NCI-H345 treated with DMSO at 0.1 percent for 48 hours (cell line): Measurements from ENCODE around the gene UPF1.

Experiments
- DNase-seq: peaks from one replicate; lab custom pipeline; 2025; ENCODE audit not compliant: unreplicated experiment; lab: John Stamatoyannopoulos, UW

The UPF1 gene

DNA sequence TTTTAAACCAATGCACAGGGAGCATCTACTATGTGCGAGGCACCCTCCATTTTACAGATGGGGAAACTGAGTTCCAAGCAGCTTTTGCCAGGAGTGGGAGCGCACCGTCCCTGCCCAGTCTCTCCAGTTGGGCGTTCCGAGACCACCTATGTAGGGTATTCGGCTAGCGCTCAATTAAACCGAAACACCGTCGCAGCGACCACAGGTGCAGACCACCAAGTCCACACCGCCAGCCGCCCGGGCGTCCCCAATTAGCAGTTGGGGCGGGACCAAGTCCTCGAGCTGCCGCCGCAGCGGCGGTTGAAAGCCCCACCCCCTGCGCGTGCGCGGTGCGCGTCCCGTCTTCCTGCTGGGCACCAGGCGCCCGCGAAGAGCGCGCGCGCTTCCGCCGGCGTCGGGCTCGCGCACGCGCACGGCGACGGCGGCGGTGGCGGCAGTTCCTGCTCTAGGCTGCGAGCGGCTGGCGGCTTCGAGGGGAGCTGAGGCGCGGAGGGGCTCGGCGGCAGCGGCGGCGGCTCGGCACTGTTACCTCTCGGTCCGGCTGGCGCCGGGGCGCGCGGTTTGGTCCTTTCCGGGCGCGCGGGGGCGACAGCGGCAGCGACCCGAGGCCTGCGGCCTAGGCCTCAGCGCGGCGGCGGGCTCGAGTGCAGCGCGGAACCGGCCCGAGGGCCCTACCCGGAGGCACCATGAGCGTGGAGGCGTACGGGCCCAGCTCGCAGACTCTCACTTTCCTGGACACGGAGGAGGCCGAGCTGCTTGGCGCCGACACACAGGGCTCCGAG, at the start of gene UPF1:
TSS of gene UPF1 (plus strand) at position 436 of the 782 bp plus-strand sequence. CDS start at position 687, 251 bp downstream.
- DNase-seq, result peak; percentile 39

DNA sequence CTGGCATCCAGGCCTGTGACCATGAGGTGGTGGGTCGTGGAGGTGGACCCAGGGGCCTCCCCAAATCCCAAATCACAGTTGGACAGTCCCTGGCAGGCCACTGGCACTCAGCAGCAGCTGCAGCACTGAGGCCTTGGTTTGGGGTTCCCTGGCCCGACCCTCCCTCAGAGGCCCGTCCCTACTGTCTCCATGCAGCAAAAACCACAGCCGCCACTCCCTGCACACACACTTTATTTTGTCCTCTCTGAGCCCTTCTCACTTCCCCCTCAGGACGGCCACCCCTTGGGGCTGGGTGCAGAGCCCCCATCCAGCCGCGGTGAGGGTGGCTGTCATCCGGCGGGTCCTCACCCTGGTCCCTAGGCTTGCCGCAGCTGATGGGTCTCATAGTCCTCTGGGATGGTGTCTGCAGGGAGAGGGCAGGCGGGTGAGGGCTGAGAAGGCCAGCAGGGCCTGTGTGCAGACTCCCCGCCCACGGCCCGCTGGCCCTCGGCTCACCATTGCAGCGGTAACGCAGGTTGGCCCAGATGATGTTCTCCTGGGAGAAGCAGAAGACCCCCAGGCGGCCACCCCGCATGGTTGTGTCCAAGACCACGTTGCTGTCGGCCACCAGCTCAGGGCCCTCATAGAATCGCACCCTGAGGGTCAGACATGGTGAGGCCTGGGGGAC, 49.1 kb upstream of the UPF1 start:
- DNase-seq, result no peak

DNA sequence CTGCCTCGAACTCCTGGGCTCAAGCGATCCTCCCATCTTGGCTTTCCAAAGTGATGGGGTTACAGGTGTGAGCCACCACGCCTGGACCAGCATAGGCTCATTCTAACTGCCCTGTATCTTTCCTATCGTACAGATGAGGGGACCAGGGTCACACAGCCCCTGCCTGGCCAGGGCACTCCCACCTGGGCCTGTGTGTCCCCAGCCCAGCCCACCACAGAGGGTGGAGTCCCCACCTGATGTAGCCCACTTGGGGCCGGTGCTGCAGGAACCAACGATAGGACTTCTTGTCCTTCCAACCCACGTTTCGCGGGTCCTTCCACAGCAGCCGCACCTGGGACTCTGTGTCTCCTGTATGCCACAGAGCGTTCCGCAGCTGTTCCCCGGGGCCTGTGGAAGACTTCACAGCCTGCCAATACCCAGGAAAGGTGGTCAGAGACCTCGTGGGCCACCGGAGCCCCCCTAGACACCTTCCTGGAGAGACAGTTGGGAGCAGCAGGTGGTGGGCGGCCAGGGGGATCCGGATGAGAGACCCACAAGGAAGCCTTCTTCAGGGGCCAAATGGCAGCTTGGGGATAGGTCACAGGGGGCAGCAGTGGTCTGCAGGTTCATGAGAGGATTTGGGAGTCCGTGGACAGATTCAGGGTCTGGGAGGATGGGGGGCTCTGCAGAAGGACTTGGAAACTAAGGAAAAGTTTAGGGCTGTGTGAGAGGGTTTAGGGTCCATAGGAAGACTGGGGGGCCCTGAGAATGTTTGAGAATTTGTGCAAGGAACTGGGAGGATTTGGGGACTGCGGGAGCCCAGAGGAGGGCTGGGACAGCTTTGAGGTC, 47.6 kb upstream of the UPF1 start:
- no peak for DNase-seq

DNA sequence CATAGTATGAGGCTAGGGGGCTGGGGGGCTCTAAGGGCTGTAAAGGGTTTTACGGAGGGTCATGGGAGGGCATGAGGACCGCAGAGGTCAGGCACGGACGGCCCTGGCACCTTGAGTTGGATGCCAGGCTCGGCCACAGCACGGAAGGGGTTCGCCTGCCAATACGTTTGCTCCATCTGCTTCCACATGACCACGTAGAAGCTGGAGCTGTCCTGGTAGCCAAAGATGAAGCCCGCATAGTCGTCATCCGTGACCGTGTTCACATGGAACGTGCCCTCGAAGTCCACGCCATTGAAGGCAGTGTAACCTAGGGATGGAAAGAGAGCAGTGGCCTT, 47.0 kb upstream of the UPF1 start:
- no peak for DNase-seq

DNA sequence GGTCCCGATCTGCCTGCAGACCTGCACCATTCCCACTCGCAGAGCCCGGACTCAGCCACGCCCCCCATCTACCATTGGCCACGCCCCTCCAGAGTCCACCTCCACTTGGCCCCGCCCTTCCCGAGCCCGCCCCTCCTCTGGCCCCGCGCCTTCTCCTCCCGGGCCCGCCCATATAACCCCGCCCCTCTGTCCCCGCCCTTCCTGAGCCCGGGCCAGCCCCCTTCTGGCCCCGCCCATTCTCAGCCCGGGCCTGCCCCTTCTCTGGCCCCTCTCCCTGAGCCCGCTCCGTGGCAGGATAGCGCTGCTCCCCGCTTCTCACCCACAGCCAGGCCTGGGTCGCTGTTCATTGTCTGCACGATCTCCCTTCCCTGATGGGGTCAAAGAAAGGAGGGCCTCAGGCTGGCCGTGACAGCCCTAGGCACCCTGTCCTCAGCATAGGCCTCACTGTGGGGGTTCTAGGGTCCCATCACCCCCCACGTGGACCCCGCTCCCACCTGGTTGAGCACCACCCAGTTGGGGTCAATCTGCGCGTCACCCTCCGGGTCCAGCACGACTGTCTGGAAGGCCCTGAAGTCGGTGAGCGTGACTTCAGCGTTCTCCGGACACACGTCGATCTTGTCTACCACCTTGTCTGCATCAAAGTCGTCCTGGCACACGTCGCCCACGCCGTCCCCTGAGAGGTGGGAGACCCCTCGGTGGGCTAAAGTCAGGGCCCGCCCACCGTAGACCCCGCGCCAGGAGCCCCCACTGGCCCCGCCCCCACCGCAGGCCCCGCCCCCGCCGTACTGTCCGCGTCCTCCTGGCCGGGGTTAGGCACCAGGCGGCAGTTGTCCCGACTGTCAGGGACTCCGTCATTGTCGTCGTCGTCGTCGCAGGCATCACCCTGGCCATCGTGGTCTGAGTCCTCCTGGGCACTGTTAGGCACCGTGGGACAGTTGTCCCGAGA, 46.3 kb upstream of the UPF1 start:
- DNase-seq, result no peak

DNA sequence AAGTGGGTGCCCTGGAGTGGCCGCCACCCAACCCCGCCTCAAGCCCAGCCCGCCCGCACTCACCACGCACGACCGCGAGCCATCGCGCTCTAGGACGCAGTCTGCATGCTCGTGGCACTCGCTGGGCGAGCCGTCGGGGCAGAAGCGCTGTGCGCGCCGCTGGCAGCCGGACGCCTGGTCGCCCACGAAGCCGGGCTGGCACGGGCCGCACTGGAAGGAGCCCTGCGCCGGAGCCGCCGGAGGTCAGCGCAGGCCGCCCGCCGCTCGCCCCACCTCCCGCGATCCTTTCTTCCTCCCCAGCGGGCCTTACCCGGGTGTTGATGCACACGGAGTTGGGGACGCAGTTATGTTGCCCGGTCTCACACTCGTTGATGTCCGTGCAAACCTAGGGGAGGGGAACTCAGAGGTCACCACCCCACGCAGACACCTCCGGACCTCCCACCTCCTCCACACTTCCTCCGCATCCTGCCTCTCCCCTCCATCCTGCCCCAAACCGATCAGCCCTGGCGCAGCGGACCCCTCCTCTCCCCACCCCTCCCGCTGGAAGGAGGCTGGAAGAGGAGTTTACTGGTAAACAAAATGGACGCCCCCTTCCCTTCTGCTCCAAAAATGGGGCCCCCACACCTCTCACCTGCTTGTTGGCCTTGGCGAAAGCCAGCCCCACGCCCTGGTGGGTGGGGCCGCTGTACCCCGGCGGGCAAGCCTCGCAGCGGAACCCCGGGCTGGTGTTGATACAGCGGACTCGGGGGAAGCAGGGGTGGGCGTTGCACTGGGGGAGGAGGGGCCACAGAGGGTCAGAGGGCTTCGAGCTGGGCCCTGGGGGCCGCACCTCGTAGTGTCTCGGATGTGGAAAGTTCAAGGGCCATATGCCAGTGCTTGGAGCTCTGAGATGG, 43.0 kb upstream of the UPF1 start:
- no peak for DNase-seq

DNA sequence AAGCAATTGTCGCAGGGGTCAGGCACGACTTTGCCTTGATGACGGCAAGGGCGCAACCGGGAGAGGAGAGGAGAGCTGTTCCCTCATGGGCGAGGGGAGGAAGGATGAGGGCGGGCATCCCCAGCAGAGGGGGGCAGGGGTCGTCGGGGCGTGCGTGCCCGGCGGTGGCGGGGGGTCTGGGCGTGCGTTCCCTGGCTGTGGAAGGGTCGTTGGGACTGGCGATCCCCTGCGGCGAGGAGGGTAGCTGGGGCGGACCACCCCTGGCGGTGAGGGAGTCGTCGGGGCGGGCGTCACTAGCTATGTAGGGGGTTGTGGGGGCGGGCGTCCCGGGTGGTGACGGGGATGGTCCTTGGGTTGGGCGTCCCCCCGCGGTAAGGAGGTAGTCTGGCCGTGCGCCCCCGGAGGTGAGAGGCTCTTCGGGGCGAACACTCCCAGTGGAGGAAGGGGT, 42.3 kb upstream of the UPF1 start:
- DNase-seq, result no peak

DNA sequence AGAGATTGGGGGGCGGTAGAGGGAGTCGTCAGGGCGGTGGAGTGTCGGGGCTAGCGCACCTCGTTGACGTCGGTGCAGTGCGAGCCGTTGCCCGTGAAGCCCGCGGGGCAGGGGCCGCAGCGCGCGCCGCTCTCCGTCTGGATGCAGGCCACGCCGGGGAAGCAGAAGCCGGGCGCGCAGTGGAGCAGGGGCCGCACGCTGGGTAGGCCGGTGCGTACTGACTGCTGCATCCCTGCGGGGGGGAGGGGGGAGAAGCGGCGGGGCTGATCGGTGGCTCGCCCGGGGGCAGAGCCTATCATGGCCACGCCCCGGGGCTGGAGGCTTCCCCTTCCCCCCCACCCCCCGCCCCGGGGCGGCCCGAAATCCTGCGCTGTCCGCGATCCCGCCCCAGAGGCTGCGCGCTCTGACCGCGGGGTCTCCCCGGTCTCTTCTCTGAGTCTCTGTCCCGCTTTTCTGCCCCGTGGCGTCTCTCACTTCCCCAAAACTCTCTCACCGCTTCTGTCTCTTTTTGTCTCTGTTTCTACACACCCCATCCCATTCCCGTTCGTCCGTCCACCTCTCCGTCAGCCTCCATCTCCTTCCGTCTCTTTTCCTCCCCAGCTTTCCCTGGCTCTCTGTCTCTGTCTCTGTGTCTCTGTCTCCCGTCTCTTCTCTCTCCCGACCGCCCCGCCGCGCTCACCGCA, 41.7 kb upstream of the UPF1 start:
- no peak for DNase-seq

DNA sequence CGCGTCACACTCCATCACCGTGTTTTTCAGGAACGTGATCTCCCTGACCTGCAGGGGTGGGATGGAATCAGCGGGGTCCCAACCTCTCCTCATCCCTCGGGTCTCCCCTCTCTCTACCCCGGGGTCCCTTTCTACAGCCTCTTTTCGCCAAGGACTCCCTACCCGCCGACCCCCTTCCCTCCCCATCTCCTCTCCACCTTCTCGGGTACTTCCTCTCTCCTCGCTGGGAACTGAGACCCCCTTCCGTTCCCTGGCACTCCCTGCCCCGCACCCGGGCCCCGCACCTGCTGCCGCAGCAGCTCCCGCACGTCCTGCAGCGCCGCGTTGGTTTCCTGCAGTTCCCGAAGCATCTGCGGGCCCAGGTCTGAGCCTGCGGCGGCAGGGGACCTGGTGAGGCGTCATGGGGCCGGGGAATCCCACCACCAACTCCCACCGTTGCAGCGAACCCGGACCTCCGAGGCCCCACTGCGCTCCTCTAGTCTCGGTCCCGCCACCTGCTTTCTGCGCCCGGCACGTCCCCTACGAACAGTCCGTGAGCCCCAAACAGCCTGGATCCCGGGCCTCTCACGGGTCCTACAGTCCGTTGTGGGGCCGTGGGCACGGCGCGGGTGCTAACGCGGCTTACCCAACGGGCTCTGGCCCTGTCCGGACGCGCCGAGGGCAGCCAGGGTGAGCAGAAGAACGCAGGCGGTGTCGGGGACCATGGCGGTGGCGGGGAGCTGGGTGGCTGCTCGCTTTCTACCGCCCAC, 41.0 kb upstream of the UPF1 start, which contains the start of gene COMP:
TSS of gene COMP (minus strand) at position 740 of the 749 bp plus-strand sequence. CDS start at position 704, 36 bp downstream.
- no peak for DNase-seq

DNA sequence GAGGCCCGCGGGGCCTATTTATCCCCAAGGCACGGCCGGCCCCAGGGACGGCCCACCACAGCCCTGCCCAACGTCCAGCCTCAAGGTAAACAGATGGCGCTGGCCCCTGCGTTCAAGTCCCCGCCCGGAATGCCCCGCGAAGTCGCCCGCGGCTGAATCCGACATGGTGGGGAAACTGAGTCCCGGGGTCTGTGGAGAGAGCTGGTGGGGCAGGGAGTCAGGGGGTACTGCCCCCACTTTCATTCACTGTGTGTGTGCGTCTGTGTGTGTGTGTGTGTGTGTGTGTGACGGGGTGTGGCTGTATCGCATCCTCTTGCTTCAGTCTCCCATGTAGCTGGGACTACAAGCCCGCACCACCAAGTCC, 40.5 kb upstream of the UPF1 start:
- DNase-seq, result no peak

DNA sequence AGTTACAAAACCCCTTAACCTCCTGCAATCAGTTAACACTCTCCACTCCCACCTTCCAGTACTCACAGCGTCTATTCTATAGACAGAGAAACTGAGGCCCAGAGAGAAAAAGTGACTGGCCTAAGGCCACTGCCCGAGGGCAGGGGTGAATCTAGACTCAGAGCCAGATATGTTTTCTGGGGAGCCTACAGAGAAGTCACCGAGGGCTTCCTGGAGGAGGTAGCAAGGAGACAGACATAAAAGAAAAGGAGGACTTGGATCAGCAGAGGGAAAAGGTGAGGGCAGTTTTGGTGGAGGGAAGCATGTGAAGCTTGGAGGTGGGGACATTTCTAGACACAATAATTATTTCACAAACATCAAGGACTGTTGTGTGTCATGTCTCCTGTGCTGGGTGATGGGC, 39.1 kb upstream of the UPF1 start:
- DNase-seq, result no peak

DNA sequence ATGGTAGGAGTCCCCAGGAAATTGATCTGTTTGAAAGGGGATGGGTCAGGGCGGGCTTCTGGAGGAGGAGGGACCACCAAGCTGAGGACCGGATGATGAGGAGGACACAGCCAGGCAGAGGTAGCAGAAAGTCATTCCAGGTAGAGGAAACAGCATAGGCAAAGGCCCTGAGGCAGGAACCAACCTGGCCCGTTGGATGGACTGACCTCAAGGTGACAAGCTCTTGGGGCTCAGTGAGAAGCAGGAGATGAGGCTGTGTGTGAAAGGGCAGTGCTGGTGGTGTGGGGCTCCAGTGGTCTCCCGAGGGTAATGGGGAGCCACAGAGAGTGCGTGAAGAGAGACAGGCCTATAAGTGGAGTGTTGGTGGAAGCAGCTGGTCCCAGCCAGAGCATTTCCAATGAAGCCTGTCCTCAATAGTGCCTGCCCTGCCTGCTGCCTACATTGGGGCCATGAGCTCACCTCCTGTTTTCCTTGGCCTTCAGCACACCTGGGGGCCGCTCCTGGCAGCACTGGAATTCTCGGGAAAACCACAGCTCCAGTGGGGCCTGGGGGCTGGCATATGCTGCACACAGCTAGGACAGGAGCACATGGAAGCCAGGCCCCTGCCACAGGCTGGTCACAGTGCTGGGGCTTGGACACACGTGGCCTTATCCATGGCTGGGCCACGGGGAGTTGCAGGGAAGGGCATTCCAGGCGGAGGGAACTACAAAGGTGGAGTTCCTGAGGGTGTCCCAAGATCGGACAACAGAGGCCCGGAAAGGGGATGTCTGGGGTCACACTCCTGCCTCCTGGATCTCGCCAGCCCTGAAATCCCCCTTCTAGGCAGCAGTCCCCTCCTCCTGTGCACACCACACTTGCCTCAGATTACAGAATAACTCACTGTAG, 38.4 kb upstream of the UPF1 start:
- DNase-seq, result no peak

DNA sequence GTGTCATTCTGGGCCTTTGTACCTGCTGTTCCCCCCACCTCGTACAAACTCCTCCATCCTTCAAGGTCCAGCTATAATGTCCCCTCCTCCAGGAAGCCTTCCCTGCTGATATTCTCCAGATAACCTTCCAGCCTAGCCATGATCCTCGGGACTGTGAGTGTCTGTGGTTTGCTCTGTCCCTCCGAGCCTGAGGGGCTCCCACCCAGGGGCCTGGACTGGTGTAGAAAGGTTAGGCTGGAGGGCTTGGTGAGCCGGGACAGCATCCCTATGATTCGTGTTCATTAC, 37.8 kb upstream of the UPF1 start:
- DNase-seq, result no peak

DNA sequence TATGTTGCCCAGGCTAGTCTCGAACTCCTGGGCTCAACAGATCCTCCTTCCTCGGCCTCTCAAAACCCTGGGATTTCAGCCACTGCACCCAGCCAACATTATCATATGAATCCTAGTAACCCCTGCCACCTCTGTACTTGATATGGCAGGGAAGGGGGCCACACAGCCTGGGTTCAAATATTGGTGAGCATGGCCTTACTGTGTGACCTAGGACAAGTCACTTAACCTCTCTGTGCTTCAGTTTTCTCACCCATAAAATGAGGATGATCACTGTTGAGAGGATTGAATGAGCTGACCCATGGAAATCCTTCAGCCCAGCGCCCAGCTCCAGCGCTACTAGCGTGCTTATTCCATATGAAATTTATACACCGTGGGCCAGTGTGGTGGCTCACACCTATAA, 37.1 kb upstream of the UPF1 start:
- DNase-seq, result no peak

DNA sequence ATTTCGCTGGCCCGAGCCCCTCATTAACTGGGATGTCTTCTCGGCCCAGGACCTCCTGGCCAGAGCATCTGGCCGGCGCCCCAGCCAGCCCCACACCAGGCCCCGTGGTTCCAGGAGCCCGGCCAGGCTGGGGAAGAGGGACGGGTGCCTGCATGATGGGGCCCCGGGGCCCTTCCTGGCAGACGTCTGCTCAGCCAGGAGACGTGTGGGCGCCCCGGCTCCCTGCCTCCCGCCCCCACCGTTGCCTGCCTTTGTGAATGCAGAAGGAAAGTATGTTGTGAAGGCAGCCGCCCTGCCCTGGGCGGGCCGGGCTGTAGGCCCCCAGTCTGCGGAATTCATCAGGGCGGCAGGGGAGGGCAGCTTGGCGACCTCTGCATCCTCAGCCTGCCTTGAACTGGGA, 36.2 kb upstream of the UPF1 start:
- DNase-seq, result no peak

DNA sequence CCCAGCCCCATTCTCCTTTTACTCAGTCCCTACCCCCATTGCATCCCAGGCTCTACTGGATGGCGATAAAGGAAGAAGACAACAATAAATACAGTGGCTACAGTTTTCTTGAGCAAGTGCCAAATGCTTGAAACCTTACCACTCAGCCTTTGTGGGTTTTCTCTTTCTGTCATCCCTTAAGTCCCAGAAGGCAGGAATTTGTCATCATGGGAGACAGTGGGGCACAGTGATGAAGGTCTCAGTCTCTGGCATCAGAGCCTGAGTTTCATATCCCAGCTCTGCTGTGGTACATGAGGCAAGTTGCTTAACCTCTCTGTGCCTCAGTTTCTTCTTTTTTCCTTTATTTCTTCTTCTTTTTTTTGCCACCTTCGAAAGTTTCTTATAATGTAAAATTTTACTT, 35.5 kb upstream of the UPF1 start:
- no peak for DNase-seq
